Raji (cell line): ENCODE data around the gene THOC2.

Experiments
- POLR2A ChIP-seq: IDR thresholded peaks from 2 replicates; pipeline ENCODE4 v1.6.1; 2011; ENCODE audit warnings: low read depth, low read length, control low read depth; ENCODE audit not compliant: insufficient read depth

THOC2 gene

DNA sequence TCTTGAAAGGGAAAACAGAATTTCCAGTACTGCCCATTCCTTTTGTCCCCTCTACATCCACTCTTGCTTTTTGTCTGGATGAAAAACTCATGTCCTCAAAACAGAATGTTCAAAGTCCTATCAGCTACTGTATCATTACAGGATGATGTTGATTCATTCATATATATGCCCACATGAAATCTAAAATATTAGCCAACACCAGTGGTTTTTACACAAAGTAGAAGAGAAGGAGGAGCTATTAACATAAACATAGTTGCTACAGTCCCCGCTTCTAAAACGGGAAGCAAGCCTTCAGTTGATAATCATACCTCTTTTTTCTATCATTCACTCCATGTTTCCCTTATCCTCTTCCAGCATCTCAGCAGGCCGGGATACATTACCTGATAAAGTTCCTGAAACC, 7.7 kb upstream of the THOC2 start:
- no peak for TF ChIP-seq POLR2A

GRCh38 chrX:123740006-123740405, 7.2 kb upstream of the THOC2 start:
- no peak for TF ChIP-seq POLR2A

GRCh38 chrX:123739474-123739873, 6.6 kb upstream of the THOC2 start:
- no peak for TF ChIP-seq POLR2A

DNA sequence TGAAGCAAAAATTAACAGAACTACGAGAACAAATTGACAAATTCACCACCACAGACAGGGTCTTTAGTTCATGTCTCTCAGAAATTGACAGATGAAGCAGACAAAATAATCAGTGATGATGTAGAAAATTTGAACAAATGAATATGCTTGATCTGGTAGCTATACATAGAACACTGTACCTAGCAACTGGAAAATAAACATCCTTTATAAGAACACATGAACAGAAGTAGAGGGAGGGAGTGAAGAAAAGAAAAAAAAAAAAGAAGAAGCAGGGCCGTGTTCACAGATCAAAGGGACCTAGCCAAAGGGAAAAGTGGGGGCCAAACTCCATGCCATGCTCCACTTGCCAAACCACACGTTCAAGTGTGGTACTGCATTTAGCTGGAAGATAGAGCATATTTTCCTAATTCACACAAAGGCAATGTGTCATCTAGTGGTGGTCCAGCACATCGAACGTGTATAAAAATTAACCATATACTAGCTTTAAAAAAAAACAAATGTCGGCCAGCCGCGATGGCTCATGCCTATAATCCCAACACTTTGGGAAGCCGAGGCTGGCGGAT, 5.6 kb upstream of the THOC2 start:
- no peak for TF ChIP-seq POLR2A

GRCh38 chrX:123736333-123736921, 3.6 kb upstream of the THOC2 start:
- no peak for TF ChIP-seq POLR2A

DNA sequence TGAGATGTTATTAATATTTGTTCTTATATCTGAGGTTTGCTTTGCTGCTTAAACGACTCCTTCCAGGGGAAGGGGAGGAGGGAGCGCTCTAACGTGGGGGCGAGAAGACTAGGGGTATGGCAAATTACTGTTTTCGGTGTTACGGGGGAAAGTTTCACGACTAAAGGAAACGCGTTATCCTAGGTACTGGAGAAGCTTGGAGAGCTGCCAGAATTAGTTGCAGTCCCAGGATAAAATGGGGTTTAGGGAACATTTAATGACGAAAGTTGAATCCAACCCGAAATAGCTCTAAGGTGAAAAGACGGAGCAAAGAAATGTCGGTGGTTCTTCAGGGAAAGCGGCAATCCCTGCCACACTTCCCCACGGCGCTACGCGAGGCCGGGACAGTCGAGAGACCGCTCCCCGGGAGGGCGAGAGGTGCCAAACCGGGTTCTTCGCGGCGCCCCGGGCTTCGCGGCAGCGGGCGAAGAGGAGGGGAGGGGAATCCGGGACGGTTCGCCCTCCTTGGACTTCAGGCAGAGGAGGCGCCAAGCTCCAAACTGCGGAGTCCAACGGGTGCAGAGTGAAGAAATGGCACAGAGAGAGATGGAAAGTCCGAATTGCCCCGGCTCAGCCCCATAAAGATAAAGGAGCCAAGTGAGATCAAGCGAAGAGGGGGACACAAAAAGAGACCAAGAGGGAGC, 724 bp downstream of the THOC2 start:
- TF ChIP-seq POLR2A, result no peak

GRCh38 chrX:123731258-123731986, 1.4 kb downstream of the THOC2 start:
- no peak for TF ChIP-seq POLR2A

- TF ChIP-seq POLR2A, result no peak
These were observed 4.3 kb downstream of the THOC2 start for GRCh38 chrX:123728554-123728953.

GRCh38 chrX:123728016-123728415, 4.8 kb downstream of the THOC2 start:
- no peak for TF ChIP-seq POLR2A

DNA sequence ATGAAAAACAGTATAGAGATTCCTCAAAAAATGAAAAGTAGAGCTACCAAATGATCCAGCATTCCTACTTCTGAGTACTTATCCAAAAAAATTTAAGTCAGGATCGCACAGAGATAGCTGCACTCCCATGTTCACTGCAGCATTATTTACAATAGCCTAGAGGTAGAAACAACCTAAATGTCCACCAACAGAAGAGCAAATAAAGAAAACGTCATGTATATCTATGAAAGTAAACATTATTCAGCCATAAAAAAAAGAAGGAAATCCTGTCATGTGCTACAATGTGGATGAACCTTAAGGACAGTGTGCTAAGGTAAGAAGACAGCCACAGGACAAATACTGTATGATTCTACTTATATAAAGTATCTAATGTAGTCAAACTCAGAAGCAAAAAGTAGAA, 12.4 kb downstream of the THOC2 start:
- no peak for TF ChIP-seq POLR2A

DNA sequence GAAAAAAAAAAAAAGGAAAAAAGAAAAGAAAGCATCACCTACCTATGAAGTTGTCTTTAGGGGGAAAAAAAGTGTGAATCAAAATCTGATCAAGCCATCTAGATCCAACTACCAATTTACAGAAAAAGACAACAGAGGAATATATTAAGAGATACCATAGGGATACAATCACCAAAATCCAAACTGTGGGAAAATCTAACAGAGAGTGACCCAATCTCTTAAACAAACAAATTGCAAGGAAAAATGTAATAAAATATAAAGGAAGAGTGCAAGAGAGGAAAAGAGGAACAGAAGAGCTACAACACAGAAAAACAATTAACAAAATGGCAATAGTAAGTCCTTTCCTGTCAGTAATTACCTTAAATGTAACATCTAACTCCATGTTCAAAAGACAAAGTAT, 19.0 kb downstream of the THOC2 start:
- no peak for TF ChIP-seq POLR2A

DNA sequence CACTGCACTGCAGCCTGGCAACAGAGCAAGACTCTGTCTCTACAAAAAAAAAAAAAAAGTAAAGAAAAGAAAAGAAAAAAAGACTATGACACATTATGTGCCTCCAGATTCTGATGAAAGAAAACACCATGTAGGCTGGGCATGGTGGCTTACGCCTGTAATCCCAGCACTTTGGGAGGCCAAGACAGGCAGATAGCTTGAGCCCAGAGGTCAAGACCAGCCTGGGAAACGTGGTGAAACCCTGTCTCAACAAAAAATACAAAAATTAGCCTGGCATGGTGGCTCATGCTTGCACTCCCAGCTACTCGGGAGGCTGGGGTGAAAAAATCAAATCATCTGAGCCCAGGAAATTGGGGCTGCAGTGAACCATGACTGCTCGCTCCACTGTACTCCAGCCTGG, 19.4 kb downstream of the THOC2 start:
- TF ChIP-seq POLR2A, result no peak

DNA sequence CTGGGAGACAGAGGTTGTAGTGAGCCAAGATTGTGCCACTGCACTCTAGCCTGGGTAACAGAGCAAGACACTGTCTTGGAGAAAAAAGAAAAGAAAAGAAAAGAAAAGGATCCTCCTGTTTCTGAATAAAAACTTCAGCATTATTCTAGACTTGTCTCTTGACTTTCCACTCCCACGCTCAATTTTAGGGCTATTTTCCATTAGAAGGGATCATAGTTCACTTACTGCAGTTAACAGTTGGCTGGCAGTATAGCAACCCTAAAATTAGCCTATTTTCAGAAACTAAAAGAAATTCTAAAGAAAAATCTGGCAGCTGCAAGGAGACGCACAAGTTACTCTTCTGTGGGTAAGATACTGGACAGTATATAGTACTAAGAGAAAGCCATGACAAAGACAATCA, 28.1 kb downstream of the THOC2 start:
- TF ChIP-seq POLR2A, result no peak

DNA sequence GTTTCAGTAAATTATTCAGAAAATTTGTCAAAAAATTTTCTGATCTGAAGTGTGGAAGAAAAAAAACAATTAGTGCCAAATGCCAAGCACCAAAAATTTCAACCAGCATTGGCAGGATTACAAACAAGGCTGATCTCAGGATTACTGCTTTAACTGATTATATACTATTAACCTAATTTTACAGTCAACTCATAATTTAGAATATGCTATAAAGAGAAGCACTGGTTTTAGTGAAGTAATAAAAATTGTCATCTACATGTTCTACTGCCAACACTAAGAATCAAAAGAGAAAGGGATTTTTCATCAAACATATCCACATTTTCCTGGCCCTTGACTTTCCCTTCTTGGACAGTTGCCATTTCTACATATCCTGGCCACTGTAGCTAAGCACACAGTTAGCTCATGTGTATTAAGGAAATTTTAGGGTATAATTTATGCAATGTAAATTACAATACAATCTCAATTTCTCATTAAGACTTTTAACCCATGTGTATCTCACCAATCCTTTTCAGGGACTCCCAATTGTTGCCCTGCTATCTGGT, 33.8 kb downstream of the THOC2 start:
- TF ChIP-seq POLR2A, result no peak

- no peak for TF ChIP-seq POLR2A
These were observed 36.5 kb downstream of the THOC2 start for GRCh38 chrX:123696334-123696733.

DNA sequence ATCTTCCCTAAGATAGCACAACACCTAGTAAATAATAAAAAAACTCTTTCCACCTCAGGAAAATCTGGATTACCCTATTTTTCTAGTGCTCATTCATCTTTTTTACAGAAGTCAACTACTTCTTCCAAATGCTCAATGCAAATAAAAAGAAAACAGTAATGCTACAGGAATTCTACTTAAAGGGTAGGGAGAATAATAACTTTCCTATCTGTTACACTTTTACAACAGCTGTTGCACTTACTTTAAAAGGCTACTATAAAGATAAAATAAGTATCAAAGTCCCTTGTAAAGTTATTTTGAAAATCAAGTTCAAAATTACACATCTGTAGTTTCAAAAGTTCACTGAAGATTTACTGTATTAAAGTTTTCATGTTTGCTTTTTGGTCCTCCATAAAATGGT, 37.6 kb downstream of the THOC2 start:
- TF ChIP-seq POLR2A, result no peak
